GM18861 (cell line): ENCODE results near the gene EED.
A peak's percentile ranks its signal among the peaks of the same experiment; 100 is the strongest.

Source experiments
- ATAC-seq: cut with Tn5 transposase; IDR thresholded peaks from one replicate; pipeline ENCODE4 v1.9.1; 2021; ENCODE audit not compliant: unreplicated experiment

The EED gene

GRCh38 chr11:86247608-86248007, 3.1 kb downstream of the EED start:
- ATAC-seq: no peak

DNA sequence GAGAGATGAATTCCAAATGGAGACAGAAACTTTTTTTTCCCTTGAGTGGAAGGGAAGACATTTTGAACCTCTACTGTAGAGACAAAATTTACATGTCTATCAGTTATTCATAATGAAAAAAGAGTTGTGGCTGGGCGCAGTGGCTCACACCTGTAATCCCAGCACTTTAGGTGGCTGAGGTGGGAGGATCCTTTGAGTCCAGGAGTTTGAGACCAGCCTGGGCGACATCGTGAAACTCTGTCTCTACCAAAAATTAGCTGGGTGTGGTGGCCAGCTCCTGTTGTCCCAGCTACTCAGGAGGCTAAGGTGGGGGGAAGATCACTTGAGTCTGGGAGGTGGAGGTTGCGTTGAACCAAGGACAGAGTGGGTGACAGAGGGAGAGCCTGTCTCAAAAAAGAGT, 4.1 kb downstream of the EED start:
- no peak for ATAC-seq

GRCh38 chr11:86249307-86250098, 5.0 kb downstream of the EED start:
- ATAC-seq: no peak

DNA sequence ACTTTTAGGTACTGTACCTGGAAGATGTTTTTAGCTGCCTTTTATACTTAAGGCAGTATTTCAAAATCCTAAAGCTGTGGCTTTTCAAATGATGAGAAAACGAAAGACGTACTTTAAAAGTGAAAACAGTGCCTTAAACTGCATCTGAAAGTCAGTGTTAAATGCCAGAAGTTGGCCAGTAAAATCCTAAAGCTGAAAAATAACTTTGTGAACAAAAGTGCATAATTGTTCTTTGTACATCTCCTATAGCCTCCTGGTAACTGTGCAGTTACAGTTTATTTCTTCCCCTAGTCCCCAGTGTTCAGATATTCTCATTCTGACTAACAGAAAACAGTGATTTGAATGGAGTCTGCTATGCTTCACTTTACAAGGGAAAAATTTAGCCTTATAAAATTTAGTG, 6.8 kb downstream of the EED start:
- ATAC-seq: peak; percentile 28

DNA sequence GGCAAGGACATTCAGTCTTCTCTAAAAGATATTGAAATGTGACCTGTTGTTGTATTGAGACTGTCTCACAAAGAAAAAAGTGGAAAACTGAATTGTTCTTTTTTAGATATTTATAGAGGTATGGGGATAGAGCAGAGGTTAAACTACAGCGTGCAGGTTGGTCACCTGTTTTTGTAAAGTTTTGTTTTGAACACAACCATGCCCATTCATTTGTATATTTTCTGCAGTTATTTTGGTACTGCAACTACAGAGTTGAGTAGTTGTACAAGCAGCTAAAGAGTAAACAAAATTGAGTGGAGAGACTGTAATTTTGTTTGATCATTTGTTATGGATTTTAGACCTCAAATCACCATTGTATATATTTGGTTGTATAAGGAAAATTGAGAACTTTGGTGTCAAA, 11.3 kb downstream of the EED start:
- ATAC-seq: peak; percentile 82

DNA sequence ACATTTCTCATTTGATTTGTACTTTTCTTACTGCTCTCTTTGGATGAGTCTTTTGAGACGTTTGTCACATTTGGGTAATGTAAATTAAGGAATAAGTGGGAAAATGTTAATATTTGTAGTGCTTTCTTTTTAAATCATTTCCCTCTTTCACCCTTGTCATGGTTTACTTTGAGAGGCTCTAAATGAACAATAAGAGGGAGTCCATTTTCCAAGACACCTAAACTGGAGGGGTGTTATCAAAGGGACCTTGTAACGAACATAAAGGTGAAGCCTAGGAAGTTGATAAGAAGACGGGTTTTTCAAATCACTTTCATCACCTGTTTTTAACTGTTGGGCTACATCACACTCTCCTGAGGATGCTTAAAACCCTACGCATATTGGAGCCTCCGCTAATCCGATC, 12.1 kb downstream of the EED start:
- no peak for ATAC-seq

DNA sequence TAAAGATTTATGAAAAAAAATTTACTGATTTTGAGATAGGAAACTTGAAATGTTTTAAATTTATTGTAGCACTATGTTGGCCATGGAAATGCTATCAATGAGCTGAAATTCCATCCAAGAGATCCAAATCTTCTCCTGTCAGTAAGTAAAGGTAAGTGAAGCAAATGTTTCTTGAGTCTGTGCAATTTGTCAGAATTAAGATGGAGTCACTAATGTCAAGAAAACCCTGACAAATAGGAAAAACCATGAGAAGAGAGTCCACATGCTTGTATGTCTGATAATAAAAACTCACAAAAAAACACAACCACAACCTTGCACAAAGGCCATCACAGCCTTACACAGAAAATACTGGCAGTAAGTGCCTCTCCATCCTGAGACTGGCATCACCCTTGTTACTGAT, 12.9 kb downstream of the EED start:
- no peak for ATAC-seq

- ATAC-seq: no peak
Observed at GRCh38 chr11:86259730-86260129, 15.2 kb downstream of the EED start.

DNA sequence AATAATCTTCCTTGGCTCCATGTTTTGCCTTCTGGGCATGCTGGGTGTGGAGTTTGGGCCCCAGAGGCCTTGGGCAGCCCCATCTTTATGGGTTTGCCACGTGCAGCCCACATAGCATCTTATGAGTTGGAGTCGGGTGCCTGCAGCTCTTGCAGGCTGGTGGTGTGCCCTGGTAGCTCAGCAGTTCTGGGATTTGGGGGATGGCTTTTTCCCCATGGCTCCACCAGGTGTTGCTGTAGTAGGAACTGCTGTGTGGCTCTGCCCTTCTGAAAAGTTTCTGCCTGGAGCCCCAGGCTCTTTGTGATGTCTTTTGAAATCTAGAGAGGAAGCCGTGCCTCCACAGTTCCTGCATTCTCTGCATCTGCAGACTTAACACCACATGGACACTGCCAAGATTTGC, 16.8 kb downstream of the EED start:
- no peak for ATAC-seq

DNA sequence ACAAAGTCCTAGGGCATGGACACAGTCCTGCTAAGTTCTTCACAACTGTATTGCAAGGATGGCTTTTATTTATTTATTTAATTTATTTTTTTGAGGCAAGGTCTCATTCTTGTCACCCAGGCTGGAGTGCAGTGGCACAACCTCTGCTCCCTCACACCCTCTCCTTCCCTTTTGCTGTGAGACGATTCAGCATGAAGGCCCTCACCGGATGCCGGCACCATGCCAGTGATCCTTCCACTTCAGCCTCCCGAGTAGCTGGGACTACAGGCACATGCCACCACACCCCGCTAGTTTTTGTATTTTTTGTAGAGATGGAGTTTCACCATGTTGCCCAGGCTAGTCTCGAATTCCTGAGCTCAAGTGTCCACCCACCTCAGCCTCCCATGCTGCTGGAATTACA, 17.8 kb downstream of the EED start:
- no peak for ATAC-seq

DNA sequence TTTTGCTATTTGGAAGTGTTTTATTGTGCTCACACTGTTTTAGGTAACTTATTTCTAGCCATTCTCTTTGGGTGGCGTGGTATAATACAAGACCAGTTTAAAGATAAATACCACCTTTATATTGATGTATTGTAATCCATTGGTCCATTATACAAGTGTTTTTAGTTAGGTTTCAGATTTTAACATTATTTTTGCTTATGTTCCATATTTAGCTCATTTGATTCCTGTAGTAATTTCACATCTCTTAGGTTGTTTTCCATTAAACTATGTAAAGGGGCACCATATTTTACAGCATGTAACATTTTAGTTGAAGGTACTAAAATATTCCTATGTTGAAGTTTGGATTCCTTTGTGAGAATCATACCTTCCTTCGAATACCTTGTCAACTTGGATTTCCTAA, 20.1 kb downstream of the EED start:
- ATAC-seq: no peak

- no peak for ATAC-seq
Observed at GRCh38 chr11:86265194-86265593, 20.6 kb downstream of the EED start.

DNA sequence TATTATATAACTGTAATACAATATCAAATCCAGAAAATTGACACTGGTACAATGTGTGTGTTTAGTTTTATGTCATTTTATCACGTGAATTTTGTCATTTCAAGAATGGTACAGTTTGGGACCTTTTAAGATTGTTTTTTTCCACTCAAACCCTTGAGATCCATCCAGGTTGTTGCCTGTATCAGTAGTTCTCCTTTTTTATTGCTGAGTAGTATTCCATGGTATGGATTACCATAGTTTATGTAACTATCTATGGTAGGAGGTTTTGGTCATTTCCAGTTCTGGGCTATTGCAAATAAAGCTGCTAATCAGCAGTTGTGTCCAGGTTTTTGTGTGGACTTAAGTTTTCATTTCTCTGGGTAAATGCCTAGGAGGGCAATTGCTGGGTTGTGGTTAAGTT, 25.1 kb downstream of the EED start:
- no peak for ATAC-seq

GRCh38 chr11:86274503-86274902, 29.9 kb downstream of the EED start:
- ATAC-seq: no peak

DNA sequence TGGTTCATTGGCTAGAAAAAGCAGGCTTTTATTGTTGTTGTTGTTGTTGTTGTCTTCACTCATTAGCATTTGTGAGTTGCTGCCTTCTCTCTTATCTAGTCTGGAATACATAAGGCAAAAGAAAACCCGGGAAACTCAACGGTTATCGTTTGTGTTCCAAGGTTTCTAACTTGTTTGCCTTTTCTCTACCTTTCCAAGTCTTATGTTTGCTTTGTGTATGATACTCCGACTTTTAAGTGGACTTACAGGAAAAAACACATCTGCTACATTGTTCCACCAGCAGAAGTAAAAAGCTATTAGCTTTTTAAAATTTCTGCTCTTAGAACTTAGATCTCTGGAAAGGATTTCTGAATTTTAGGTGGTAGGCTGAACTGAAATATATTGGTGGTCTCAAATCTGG, 30.4 kb downstream of the EED start:
- ATAC-seq: no peak

DNA sequence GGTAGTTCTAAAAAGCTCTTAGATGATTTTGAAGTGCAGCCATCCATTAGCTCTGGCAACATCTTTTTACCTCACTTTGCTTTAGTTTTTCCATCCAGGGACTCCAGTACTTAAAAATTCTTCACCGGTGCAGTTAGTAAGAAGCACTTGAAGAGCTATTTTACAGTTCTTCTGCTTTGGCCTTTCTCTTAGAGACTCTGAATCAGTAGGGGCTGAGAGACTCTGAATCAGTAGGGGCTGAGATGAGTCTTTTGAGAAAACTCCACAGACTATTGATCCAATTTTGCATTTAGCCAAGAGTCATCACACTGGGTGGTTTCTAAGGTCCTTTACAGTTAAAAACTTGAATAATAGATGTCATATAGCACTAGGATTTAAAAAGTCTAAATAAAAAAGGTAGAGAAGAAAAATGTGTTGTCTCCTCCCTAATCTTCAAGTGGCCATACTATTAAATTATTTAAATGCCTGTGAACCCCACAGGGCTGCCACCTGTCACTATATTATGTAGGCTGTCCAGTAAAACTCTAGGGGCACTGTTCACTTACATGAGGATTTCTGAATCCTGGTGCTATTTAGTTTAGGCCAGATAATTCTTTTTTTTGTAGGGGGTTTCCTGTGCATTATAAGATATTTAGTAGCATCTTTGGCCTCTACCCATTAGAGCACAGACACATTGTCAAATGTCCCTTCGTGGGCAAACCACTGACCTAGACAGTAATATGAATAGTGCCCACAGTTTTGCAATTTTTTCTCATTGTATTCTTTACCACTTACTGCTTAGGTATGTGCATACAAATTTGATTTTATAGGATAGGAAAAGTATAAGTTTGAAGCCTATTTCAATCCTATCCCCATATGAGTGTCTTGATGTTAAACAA, 31.2 kb downstream of the EED start:
- no peak for ATAC-seq

DNA sequence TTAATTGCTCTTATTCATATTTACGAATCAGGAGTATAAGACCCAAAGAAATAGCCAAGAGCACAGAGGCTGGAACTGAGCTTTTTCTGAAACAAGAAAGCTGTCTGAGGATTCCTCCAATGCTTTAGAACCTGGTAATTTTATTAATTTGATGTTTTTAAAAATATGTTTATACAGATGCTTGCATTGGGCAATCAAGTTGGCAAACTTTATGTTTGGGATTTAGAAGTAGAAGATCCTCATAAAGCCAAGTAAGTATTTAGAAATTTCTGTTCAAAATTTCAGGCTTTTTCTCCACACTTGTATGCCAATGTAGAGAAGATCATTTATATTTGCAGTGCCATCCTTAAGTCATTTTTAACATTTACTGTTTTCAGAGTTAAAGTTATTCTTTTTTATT, 33.2 kb downstream of the EED start:
- ATAC-seq: no peak

DNA sequence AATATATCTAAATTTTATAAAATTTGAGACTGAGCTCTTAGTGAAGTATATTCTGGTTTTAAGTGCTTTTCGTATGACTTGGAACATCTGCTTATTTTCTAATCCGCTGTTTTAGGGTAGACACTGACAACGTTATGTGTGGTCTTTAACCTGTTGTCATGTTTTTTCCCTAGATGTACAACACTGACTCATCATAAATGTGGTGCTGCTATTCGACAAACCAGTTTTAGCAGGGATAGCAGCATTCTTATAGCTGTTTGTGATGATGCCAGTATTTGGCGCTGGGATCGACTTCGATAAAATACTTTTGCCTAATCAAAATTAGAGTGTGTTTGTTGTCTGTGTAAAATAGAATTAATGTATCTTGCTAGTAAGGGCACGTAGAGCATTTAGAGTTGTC, 33.7 kb downstream of the EED start:
- no peak for ATAC-seq

- no peak for ATAC-seq
Observed at GRCh38 chr11:86279747-86280146, 35.2 kb downstream of the EED start.

GRCh38 chr11:86287468-86287796, 42.9 kb downstream of the EED start:
- ATAC-seq: no peak

DNA sequence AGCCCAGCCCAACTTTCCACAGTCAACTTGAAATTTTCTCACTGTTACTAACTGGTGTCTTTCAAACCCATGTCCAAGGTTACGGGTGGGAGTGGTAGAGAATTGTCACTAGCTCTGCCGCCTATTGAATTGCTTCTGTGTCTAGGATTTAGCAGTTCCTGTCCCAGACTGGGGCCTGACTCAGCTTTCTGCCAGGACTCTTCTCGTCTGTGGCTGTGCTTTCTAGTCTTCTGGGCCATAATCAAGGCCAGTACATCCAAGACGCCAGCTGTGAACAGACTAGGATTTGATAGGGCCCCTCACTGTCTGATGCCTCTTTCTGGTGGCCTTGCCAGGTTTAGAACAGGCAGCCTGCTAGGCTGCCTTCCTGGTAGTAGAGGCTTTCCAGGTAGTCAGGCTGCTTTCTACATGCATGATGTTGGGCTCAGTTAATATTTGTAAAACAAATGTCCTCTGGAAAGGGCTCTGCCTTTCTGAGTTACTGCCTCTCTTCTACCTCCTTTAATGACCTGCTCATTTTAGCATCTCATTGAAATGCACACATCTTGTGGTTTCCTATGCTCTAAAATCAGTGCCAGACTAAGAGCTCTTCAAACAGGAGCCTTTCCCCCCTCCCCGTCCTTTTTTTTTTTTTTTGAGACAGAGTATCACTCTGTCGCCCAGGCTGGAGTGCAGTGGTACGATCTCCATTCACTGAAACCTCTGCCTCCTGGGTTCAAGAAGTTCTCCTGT, 44.4 kb downstream of the EED start:
- no peak for ATAC-seq
